Measurements from ENCODE around the gene THSD4.

The THSD4 gene

DNA sequence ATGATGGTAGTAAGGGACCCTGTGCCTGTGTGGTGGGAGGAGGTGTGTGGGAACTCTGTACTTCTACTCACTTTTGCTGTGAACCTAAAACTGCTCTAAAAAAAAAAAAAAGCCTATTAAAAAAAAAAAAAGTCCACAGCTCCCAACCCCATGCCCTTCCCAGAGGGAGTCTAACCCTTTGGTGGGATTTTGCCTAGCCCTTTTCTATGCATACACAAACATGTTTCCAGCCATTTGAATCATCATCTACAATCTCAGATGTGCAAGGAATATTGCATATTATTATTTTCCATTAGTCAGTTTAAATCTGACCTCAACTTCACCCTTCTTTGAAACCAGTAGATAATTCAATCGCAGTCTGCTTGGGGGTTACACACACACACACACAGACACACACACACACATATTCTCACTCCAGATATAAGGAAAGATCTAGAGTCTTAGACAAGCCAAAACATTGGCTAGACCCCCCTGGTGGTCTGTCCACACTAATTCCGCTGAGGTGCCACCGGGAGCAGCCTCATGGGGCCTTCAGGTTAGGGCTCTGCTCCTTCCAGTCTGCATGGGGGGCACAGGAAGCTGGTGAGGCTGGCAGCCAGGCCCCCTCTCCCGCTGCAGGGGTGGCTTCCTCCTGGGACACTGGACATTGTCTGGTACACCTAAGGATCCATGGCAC is 619.6 kb downstream of the THSD4 start:
- TF ChIP-seq EZH2phosphoT487 (IDR thresholded peaks at IDR 0.05; ENCODE audit: borderline replicate concordance, low read length), result no peak
- TF ChIP-seq, protein P1, sequence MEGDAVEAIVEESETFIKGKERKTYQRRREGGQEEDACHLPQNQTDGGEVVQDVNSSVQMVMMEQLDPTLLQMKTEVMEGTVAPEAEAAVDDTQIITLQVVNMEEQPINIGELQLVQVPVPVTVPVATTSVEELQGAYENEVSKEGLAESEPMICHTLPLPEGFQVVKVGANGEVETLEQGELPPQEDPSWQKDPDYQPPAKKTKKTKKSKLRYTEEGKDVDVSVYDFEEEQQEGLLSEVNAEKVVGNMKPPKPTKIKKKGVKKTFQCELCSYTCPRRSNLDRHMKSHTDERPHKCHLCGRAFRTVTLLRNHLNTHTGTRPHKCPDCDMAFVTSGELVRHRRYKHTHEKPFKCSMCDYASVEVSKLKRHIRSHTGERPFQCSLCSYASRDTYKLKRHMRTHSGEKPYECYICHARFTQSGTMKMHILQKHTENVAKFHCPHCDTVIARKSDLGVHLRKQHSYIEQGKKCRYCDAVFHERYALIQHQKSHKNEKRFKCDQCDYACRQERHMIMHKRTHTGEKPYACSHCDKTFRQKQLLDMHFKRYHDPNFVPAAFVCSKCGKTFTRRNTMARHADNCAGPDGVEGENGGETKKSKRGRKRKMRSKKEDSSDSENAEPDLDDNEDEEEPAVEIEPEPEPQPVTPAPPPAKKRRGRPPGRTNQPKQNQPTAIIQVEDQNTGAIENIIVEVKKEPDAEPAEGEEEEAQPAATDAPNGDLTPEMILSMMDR (IDR thresholded peaks at IDR 0.05; ENCODE audit: low read depth, low read length, poor library complexity, severe bottlenecking), result no peak
- Histone ChIP-seq H4K20me1 (ENCODE audit: control insufficient read depth, insufficient read depth, low read depth, low read length) (no peaks in the 10 kb centered on the region), H3K4me2 (ENCODE audit: low read length) (no peak overlapping the region), H3K36me3 (ENCODE audit: control insufficient read depth, low read length) (no peaks in the 10 kb centered on the region), H3K4me3 (ENCODE audit: low read length) (no peak overlapping the region), H3F3A (ENCODE audit: control insufficient read depth, insufficient read depth) (no peaks in the 10 kb centered on the region), H3K4me1 (ENCODE audit: control insufficient read depth, low read length) (peaks cover 14% of the 10 kb centered on the region), H3K9me3 (ENCODE audit: control insufficient read depth, insufficient read depth, low read length) (no peaks in the 10 kb centered on the region), H3K27ac (ENCODE audit: low read depth, low read length) (no peak overlapping the region), H3K79me2 (ENCODE audit: control insufficient read depth, low read length) (no peaks in the 10 kb centered on the region), H3K9me2 (replicated peaks; ENCODE audit: control insufficient read depth, low read length) (no peaks in the 10 kb centered on the region), H3K27me3 (ENCODE audit: control insufficient read depth, low read length) (peaks cover 28% of the 10 kb centered on the region)

DNA sequence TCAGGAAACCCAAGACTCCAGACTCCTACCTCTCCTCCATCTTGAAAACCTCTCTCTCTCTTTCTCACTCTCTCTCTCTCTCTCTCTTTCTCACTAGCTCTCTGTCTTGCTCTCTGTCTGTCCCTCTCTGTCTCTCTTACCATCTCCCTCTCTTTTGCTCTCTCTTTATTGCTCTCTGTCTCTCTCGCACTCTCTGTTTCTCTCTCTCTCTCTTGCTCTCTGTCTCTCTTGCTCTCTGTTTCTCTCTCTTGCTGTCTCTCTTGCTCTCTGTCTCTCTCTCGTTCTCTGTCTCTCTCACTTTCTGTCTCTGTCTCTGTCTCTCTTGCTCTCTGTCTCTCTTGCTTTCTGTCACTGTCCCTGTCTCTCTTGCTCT is 620.1 kb downstream of the THSD4 start:
- peaks cover 14% of the 10 kb centered on the region for H3K4me1 ChIP-seq (ENCODE audit: control insufficient read depth, low read length)
- no peaks in the 10 kb centered on the region for H3K79me2 ChIP-seq (ENCODE audit: control insufficient read depth, low read length)
- H3K9me2 ChIP-seq (replicated peaks; ENCODE audit: control insufficient read depth, low read length), result no peaks in the 10 kb centered on the region
- no peaks in the 10 kb centered on the region for H3F3A ChIP-seq (ENCODE audit: control insufficient read depth, insufficient read depth)
- TF ChIP-seq, protein P1 (IDR thresholded peaks at IDR 0.05; ENCODE audit: low read depth, low read length, poor library complexity, severe bottlenecking), result no peak
- TF ChIP-seq EZH2phosphoT487 (IDR thresholded peaks at IDR 0.05; ENCODE audit: borderline replicate concordance, low read length), result no peak
- H3K27ac ChIP-seq (ENCODE audit: low read depth, low read length), result no peak overlapping the region
- peaks cover 25% of the 10 kb centered on the region for H3K27me3 ChIP-seq (ENCODE audit: control insufficient read depth, low read length)
- H3K4me3 ChIP-seq (ENCODE audit: low read length), result no peak overlapping the region
- no peaks in the 10 kb centered on the region for H3K36me3 ChIP-seq (ENCODE audit: control insufficient read depth, low read length)
- H3K9me3 ChIP-seq (ENCODE audit: control insufficient read depth, insufficient read depth, low read length), result no peaks in the 10 kb centered on the region
- H3K4me2 ChIP-seq (ENCODE audit: low read length), result no peak overlapping the region
- H4K20me1 ChIP-seq (ENCODE audit: control insufficient read depth, insufficient read depth, low read depth, low read length), result no peaks in the 10 kb centered on the region

DNA sequence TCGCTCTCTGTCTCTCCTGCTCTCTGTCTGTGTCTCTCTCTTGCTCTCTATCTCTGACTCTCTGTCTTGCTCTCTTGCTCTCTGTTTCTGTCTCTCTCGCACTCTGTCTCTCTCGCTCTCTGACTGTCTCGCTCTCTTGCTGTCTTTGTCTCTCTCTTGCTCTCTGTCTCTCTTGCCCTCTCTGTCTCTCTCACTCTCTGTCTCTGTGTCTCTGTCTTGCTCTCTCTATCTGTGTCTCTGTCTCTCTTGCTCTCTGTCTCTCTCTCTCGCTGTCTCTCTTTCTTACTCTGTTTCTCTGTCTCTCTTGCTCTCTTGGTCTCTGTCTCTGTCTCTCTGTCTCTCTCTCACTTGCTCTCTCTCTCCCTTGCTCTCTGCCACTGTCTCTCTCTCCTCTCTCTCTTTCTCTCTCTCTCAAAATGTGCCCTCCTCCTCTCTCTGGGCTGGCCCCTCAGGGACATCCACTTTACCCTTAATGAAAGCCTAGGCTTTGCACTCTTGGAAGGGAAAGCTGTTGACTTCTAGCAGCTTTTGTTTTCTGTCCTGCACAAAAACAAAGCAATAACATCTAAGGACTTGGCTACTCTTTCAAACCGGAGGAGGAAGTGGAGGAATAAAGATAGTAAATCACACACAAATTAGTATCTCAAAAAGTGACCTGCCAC is 621.1 kb downstream of the THSD4 start:
- Histone ChIP-seq H3K27ac (ENCODE audit: low read depth, low read length) (no peak overlapping the region), H3K4me1 (ENCODE audit: control insufficient read depth, low read length) (peaks cover 14% of the 10 kb centered on the region), H3K36me3 (ENCODE audit: control insufficient read depth, low read length) (no peaks in the 10 kb centered on the region), H3K4me3 (ENCODE audit: low read length) (peak overlapping the region; percentile 13; the same call in 1 of the 2 replicates), H3K79me2 (ENCODE audit: control insufficient read depth, low read length) (no peaks in the 10 kb centered on the region), H3K4me2 (ENCODE audit: low read length) (peak overlapping the region; percentile 39), H3K9me2 (replicated peaks; ENCODE audit: control insufficient read depth, low read length) (no peaks in the 10 kb centered on the region), H4K20me1 (ENCODE audit: control insufficient read depth, insufficient read depth, low read depth, low read length) (no peaks in the 10 kb centered on the region), H3K9me3 (ENCODE audit: control insufficient read depth, insufficient read depth, low read length) (no peaks in the 10 kb centered on the region), H3F3A (ENCODE audit: control insufficient read depth, insufficient read depth) (no peaks in the 10 kb centered on the region), H3K27me3 (ENCODE audit: control insufficient read depth, low read length) (peaks cover 24% of the 10 kb centered on the region)
- TF ChIP-seq, protein P1 (IDR thresholded peaks at IDR 0.05; ENCODE audit: low read depth, low read length, poor library complexity, severe bottlenecking), result no peak
